Medulla oblongata (tissue), 1 donor: ENCODE data around the gene ACTR5.
"Not testable (repeated sequence)": the region's sequence is repeated elsewhere in the genome, so short reads cannot be mapped to it uniquely, and the experiment has no call there.

Experiments
- DNase-seq: peaks from one replicate; pipeline ENCODE4 v3.0.0-alpha.2; 2015; ENCODE audit errors: extremely low spot score

The ACTR5 gene

GRCh38 chr20:38766071-38766470, 17.8 kb downstream of the ACTR5 start:
- no peak for DNase-seq

GRCh38 chr20:38769376-38770295, 21.4 kb downstream of the ACTR5 start:
- DNase-seq: no peak

GRCh38 chr20:38770546-38770945, 22.3 kb downstream of the ACTR5 start:
- DNase-seq: peak; percentile 4

GRCh38 chr20:38770970-38771369, 22.7 kb downstream of the ACTR5 start:
- DNase-seq: no peak

- no peak for DNase-seq
These were observed 23.4 kb downstream of the ACTR5 start for GRCh38 chr20:38771621-38772020.

- DNase-seq: no peak
These were observed 25.9 kb downstream of the ACTR5 start for GRCh38 chr20:38774167-38774566.

- no peak for DNase-seq
These were observed 28.1 kb downstream of the ACTR5 start for GRCh38 chr20:38776363-38776762.

GRCh38 chr20:38779247-38780097, 31.2 kb downstream of the ACTR5 start:
- DNase-seq: no peak

- no peak for DNase-seq
These were observed 34.0 kb downstream of the ACTR5 start for GRCh38 chr20:38782275-38782674.

- DNase-seq: no peak
These were observed 39.6 kb downstream of the ACTR5 start for GRCh38 chr20:38787870-38788269.

- no peak for DNase-seq
These were observed 41.4 kb downstream of the ACTR5 start for GRCh38 chr20:38789503-38790199.

- peak; percentile 33 for DNase-seq
These were observed 42.2 kb downstream of the ACTR5 start for GRCh38 chr20:38790200-38791053.

- DNase-seq: no peak
These were observed 43.0 kb downstream of the ACTR5 start for GRCh38 chr20:38791291-38791690.

GRCh38 chr20:38791940-38792339, 43.7 kb downstream of the ACTR5 start:
- no peak for DNase-seq

- not testable (repeated sequence) for DNase-seq
These were observed 45.8 kb downstream of the ACTR5 start for GRCh38 chr20:38794057-38794456.

- DNase-seq: no peak
These were observed 50.0 kb downstream of the ACTR5 start for GRCh38 chr20:38798266-38798665.

- no peak for DNase-seq
These were observed 50.9 kb downstream of the ACTR5 start for GRCh38 chr20:38799203-38799602.

- no peak for DNase-seq
These were observed 52.6 kb downstream of the ACTR5 start for GRCh38 chr20:38800882-38801281.

GRCh38 chr20:38804221-38804620, 56.0 kb downstream of the ACTR5 start:
- no peak for DNase-seq

GRCh38 chr20:38804682-38805501, 56.6 kb downstream of the ACTR5 start:
- DNase-seq: peak; percentile 68
